Peyer's patch (tissue), 4 donors: Measurements from ENCODE around the gene TTBK2.

Source experiments
- CTCF ChIP-seq, 6 experiments: fragments of 450-650 bp in 4 of 6; fragments of 200-600 bp in 2 of 6; sonication (generic) in 1 of 6; IDR thresholded peaks; one replicate each; pipeline ENCODE4 v1.5.1; 2017 to 2019; ENCODE audit warnings: antibody characterized with exemption in 6 of 6, mild to moderate bottlenecking in 3 of 6, moderate library complexity in 1 of 6
- POLR2A ChIP-seq, 2 donors: fragments of 450-650 bp; IDR thresholded peaks; one replicate each; pipeline ENCODE4 v1.5.1; 2017; ENCODE audit warnings: antibody characterized with exemption in 2 of 2, mild to moderate bottlenecking in 2 of 2, moderate library complexity in 2 of 2

- TF ChIP-seq CTCF (IDR thresholded peaks at IDR 0.05) (no peak), POLR2A (IDR thresholded peaks at IDR 0.05) (no peak)
These were observed 228.0 kb downstream of the TTBK2 start for GRCh38 chr15:42692536-42692935.
